Liver (tissue), 9 donors: Measurements from ENCODE around the gene CKS2. TPM values are rescaled to one million over a fixed set of nuclear protein-coding genes. Genes with fewer than 3 reads are reported as not detected.
A peak's percentile ranks its signal among the peaks of the same experiment; 100 is the strongest.

Source experiments
- DNase-seq: peaks from one replicate; pipeline ENCODE4 v3.0.0-alpha.2; 2017; ENCODE audit warnings: low spot score
- H3K27ac ChIP-seq, 2 donors: one replicate each; pipeline ENCODE4 v1.7.0; 2013; ENCODE audit warnings: inconsistent platforms in 2 of 2, low read length in 2 of 2, control low read depth in 1 of 2, low read depth in 1 of 2, mild to moderate bottlenecking in 1 of 2
- H3K27me3 ChIP-seq, 4 donors: one replicate each; pipeline versions ENCODE4 v1.6.1 to v1.7.0; 2013; ENCODE audit warnings: low read length in 3 of 4, inconsistent platforms in 1 of 4, mild to moderate bottlenecking in 1 of 4, moderate library complexity in 1 of 4; ENCODE audit not compliant: control insufficient read depth in 4 of 4, insufficient read depth in 4 of 4
- H3K36me3 ChIP-seq, 4 donors: one replicate each; pipeline versions ENCODE4 v1.6.1 to v1.7.0; 2013; ENCODE audit warnings: low read length in 3 of 4, mild to moderate bottlenecking in 3 of 4, low read depth in 1 of 4, moderate library complexity in 1 of 4; ENCODE audit not compliant: control insufficient read depth in 4 of 4, insufficient read depth in 3 of 4
- H3K4me1 ChIP-seq, 4 donors: one replicate each; pipeline versions ENCODE4 v1.6.1 to v1.7.0; 2013; ENCODE audit warnings: low read length in 3 of 4, mild to moderate bottlenecking in 3 of 4, moderate library complexity in 1 of 4; ENCODE audit not compliant: control insufficient read depth in 4 of 4, insufficient read depth in 4 of 4
- H3K4me3 ChIP-seq, 3 donors: one replicate each; pipeline versions ENCODE4 v1.6.1 to v1.7.0; 2013; ENCODE audit warnings: low read length in 3 of 3, control low read depth in 1 of 3, low read depth in 1 of 3, mild to moderate bottlenecking in 1 of 3
- H3K9ac ChIP-seq, 2 donors: one replicate each; pipeline ENCODE4 v1.7.0; 2013; ENCODE audit warnings: low read length in 2 of 2, mild to moderate bottlenecking in 2 of 2, moderate library complexity in 2 of 2, control low read depth in 1 of 2, low read depth in 1 of 2
- H3K9me3 ChIP-seq, 4 donors: one replicate each; pipeline versions ENCODE4 v1.6.1 to v1.7.0; 2013; ENCODE audit warnings: low read length in 3 of 4; ENCODE audit not compliant: control insufficient read depth in 4 of 4
- EGR1 ChIP-seq, 2 donors: IDR thresholded peaks; 2 replicates each; pipeline ENCODE4 v1.6.1; 2016 to 2018; ENCODE audit warnings: antibody characterized with exemption in 2 of 2, low read depth in 2 of 2
- FOXA1 ChIP-seq: IDR thresholded peaks from 2 replicates; pipeline ENCODE4 v1.6.1; 2016; ENCODE audit warnings: antibody characterized with exemption
- FOXA2 ChIP-seq: IDR thresholded peaks from 2 replicates; pipeline ENCODE4 v1.6.1; 2016; ENCODE audit warnings: antibody characterized with exemption
- GABPA ChIP-seq, 2 donors: IDR thresholded peaks in 1 of 2; conservative IDR thresholded peaks in 1 of 2; 2 replicates each; pipeline ENCODE4 v1.6.1; 2016; ENCODE audit warnings: antibody characterized with exemption in 2 of 2, mild to moderate bottlenecking in 1 of 2, moderate library complexity in 1 of 2
- HNF4A ChIP-seq, 2 donors: conservative IDR thresholded peaks; 2 replicates each; pipeline ENCODE4 v1.6.1; 2016; ENCODE audit warnings: antibody characterized with exemption in 2 of 2, mild to moderate bottlenecking in 2 of 2
- HNF4G ChIP-seq: IDR thresholded peaks from 2 replicates; pipeline ENCODE4 v1.6.1; 2016; ENCODE audit warnings: antibody characterized with exemption
- JUND ChIP-seq, 2 donors: IDR thresholded peaks; 2 replicates each; pipeline ENCODE4 v1.6.1; 2016; ENCODE audit warnings: antibody characterized with exemption in 2 of 2
- NR2F2 ChIP-seq: IDR thresholded peaks from 2 replicates; pipeline ENCODE4 v1.6.1; 2016; ENCODE audit warnings: antibody characterized with exemption
- RAD21 ChIP-seq, 2 donors: IDR thresholded peaks; 2 replicates each; pipeline ENCODE4 v1.6.1; 2016; ENCODE audit warnings: antibody characterized with exemption in 2 of 2, mild to moderate bottlenecking in 2 of 2
- RXRA ChIP-seq, 2 donors: IDR thresholded peaks; 2 replicates each; pipeline ENCODE4 v1.6.1; 2017 to 2018; ENCODE audit warnings: antibody characterized with exemption in 2 of 2, mild to moderate bottlenecking in 1 of 2
- SP1 ChIP-seq: IDR thresholded peaks from 2 replicates; pipeline ENCODE4 v1.6.1; 2018; ENCODE audit warnings: antibody characterized with exemption, mild to moderate bottlenecking
- TAF1 ChIP-seq: conservative IDR thresholded peaks from 2 replicates; pipeline ENCODE4 v1.6.1; 2016; ENCODE audit warnings: antibody characterized with exemption, mild to moderate bottlenecking
- YY1 ChIP-seq: IDR thresholded peaks from 2 replicates; pipeline ENCODE4 v1.6.1; 2016; ENCODE audit warnings: antibody characterized with exemption, mild to moderate bottlenecking
- WGBS: extraction: QIAGEN DNeasy Blood & Tissue Kit; methylation state at CpG from one replicate; pipeline ENCODE4 v1.1.7; 2013; 5-methylcytosine and 5-hydroxymethylcytosine counted together
- polyA plus RNA-seq, 2 donors: library from polyadenylated mRNA; stranded (reverse) in 1 of 2; unstranded in 1 of 2; fragments of 200-250 nt in 1 of 2; fragments of >200 nt in 1 of 2; fragmentation: Nextera tagmentation in 1 of 2; extraction: Ambion mirVana in 1 of 2; gene quantifications; one replicate each; pipeline versions ENCODE4 v1.2.1 to v1.2.3, GENCODE V29; 2013 to 2015
- total RNA-seq, 2 donors: library from RNA; depleted of rRNA; stranded (reverse); fragments of >200 nt; gene quantifications; one replicate each; pipeline ENCODE4 v1.2.3, GENCODE V29; 2014
- TF ChIP-seq, protein P1 (sequence below): IDR thresholded peaks from 2 replicates; pipeline ENCODE4 v1.6.1; 2016; ENCODE audit warnings: antibody characterized with exemption
- TF ChIP-seq, protein P2 (sequence below): IDR thresholded peaks from 2 replicates; pipeline ENCODE4 v1.6.1; 2016; ENCODE audit warnings: antibody characterized with exemption
- TF ChIP-seq, protein P3 (sequence below): IDR thresholded peaks from 2 replicates; pipeline ENCODE4 v1.6.1; 2016; ENCODE audit warnings: antibody characterized with exemption, mild to moderate bottlenecking
- TF ChIP-seq, protein P4 (sequence below): fragments of 150-350 bp; IDR thresholded peaks from 2 replicates; pipeline ENCODE4 v1.5.1; 2017; ENCODE audit warnings: improper control_type of control experiment, low read depth, low read length; ENCODE audit not compliant: missing input control
- TF ChIP-seq, protein P5 (sequence below): IDR thresholded peaks from 2 replicates; pipeline ENCODE4 v1.6.1; 2016; ENCODE audit warnings: antibody characterized with exemption
- donor health status: healthy.
- donor health status: healthy.
- donor health status: healthy.
- donor health status: healthy.
- donor health status: healthy.

CKS2 gene
- total RNA-seq (10 to 100 TPM in 1 of 2 donors, 1 to 10 TPM in 1; 3.1 to 79.7 TPM), polyA plus RNA-seq (10 to 100 TPM; 17.6 to 17.9 TPM)

DNA sequence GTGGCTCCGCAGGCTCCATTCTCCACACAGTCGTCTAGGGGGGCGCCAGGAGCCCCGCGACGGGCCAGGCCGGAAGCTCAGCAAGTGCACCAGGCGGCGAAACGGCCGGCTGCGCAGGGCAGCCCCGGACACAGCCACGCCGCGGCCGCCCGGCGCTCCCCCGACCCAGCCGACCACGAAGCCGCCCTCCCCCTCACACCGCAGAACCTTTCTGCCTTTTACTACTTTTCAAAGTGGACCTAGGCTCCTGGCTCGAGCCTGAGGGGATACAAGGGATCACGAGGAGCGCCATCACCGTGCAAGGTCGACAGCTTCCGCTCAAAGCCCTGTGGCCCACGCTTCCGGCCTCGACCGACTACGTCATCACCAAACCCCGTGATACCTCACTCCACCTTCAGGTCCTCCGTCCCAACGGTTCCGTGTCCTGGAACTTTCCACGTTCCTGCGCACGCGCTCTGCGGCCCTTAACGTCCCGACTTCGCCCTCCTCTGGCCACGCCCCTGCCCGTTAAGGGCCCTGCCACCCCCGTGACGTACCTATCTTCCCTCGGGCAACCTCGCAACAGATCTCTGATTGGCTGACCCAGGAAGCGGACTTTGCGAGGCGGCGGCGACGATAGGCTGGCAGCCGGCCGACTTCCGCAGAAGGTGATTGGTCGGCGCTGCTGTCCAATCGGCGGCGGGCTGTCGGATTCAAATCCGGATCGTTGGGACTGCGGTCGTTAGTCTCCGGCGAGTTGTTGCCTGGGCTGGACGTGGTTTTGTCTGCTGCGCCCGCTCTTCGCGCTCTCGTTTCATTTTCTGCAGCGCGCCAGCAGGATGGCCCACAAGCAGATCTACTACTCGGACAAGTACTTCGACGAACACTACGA is at the start of gene CKS2:
Gene CKS2 (plus strand): TSS at position 721 of the 871 bp plus-strand sequence. CDS start 98 bp downstream, at position 819.
- Histone ChIP-seq H3K36me3 (no peaks in the 10 kb centered on the region), H3K9ac (peak within 1 kb of the TSS; percentile 96 to 99), H3K27me3 (no peaks in the 10 kb centered on the region), H3K4me3 (peak within 1 kb of the TSS; percentile 71 to 85 (median 81)), H3K9me3 (no peaks in the 10 kb centered on the region), H3K27ac (peak within 1 kb of the TSS; percentile 98 to 99), H3K4me1 (peaks cover 0 to 11% (median 6%) of the 10 kb centered on the region in 4 donors)
- WGBS: under 1% methylated on average over 86 of the region's 86 CpGs
- DNase-seq: peak; percentile 99
- TF ChIP-seq TAF1: peak; percentile 92
- TF ChIP-seq YY1: peak; percentile 85
- TF ChIP-seq NR2F2: no peak
- TF ChIP-seq HNF4A (conservative IDR thresholded peaks at IDR 0.05): peak; percentile 51 to 74
- TF ChIP-seq, protein P1, sequence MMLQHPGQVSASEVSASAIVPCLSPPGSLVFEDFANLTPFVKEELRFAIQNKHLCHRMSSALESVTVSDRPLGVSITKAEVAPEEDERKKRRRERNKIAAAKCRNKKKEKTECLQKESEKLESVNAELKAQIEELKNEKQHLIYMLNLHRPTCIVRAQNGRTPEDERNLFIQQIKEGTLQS: no peak
- no peak for TF ChIP-seq HNF4G
- TF ChIP-seq, protein P2, sequence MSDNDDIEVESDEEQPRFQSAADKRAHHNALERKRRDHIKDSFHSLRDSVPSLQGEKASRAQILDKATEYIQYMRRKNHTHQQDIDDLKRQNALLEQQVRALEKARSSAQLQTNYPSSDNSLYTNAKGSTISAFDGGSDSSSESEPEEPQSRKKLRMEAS: peak; percentile 80
- TF ChIP-seq FOXA2: no peak
- TF ChIP-seq, protein P3, sequence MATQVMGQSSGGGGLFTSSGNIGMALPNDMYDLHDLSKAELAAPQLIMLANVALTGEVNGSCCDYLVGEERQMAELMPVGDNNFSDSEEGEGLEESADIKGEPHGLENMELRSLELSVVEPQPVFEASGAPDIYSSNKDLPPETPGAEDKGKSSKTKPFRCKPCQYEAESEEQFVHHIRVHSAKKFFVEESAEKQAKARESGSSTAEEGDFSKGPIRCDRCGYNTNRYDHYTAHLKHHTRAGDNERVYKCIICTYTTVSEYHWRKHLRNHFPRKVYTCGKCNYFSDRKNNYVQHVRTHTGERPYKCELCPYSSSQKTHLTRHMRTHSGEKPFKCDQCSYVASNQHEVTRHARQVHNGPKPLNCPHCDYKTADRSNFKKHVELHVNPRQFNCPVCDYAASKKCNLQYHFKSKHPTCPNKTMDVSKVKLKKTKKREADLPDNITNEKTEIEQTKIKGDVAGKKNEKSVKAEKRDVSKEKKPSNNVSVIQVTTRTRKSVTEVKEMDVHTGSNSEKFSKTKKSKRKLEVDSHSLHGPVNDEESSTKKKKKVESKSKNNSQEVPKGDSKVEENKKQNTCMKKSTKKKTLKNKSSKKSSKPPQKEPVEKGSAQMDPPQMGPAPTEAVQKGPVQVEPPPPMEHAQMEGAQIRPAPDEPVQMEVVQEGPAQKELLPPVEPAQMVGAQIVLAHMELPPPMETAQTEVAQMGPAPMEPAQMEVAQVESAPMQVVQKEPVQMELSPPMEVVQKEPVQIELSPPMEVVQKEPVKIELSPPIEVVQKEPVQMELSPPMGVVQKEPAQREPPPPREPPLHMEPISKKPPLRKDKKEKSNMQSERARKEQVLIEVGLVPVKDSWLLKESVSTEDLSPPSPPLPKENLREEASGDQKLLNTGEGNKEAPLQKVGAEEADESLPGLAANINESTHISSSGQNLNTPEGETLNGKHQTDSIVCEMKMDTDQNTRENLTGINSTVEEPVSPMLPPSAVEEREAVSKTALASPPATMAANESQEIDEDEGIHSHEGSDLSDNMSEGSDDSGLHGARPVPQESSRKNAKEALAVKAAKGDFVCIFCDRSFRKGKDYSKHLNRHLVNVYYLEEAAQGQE: peak; percentile 90
- peak; percentile 14 for TF ChIP-seq FOXA1
- TF ChIP-seq RAD21 (IDR thresholded peaks at IDR 0.05): no peak
- TF ChIP-seq GABPA (IDR thresholded peaks at IDR 0.05 in 1 of 2, conservative IDR thresholded peaks at IDR 0.05 in 1 of 2): peak; percentile 85 to 94
- TF ChIP-seq, protein P4, sequence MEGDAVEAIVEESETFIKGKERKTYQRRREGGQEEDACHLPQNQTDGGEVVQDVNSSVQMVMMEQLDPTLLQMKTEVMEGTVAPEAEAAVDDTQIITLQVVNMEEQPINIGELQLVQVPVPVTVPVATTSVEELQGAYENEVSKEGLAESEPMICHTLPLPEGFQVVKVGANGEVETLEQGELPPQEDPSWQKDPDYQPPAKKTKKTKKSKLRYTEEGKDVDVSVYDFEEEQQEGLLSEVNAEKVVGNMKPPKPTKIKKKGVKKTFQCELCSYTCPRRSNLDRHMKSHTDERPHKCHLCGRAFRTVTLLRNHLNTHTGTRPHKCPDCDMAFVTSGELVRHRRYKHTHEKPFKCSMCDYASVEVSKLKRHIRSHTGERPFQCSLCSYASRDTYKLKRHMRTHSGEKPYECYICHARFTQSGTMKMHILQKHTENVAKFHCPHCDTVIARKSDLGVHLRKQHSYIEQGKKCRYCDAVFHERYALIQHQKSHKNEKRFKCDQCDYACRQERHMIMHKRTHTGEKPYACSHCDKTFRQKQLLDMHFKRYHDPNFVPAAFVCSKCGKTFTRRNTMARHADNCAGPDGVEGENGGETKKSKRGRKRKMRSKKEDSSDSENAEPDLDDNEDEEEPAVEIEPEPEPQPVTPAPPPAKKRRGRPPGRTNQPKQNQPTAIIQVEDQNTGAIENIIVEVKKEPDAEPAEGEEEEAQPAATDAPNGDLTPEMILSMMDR: no peak
- TF ChIP-seq RXRA (IDR thresholded peaks at IDR 0.05): peak; percentile 74 to 83
- peak; percentile 98 for TF ChIP-seq SP1
- TF ChIP-seq JUND (IDR thresholded peaks at IDR 0.05): no peak
- TF ChIP-seq, protein P5, sequence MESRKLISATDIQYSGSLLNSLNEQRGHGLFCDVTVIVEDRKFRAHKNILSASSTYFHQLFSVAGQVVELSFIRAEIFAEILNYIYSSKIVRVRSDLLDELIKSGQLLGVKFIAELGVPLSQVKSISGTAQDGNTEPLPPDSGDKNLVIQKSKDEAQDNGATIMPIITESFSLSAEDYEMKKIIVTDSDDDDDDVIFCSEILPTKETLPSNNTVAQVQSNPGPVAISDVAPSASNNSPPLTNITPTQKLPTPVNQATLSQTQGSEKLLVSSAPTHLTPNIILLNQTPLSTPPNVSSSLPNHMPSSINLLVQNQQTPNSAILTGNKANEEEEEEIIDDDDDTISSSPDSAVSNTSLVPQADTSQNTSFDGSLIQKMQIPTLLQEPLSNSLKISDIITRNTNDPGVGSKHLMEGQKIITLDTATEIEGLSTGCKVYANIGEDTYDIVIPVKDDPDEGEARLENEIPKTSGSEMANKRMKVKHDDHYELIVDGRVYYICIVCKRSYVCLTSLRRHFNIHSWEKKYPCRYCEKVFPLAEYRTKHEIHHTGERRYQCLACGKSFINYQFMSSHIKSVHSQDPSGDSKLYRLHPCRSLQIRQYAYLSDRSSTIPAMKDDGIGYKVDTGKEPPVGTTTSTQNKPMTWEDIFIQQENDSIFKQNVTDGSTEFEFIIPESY: peak; percentile 84
- TF ChIP-seq EGR1 (IDR thresholded peaks at IDR 0.05; ENCODE audit: low read depth in 2 of 2): peak; percentile 84 to 95
